RWPE1 (cell line): ENCODE results near the gene AKAP14.
"Not testable (repeated sequence)": the region's sequence is repeated elsewhere in the genome, so short reads cannot be mapped to it uniquely, and the experiment has no call there.

Experiments used
- CTCF ChIA-PET: fragments of 350-600 bp; sonication (Branson Sonifier 250); formaldehyde crosslinking; extraction: SDS; loops from one replicate; lab custom pipeline; 2021; lab: Yijun Ruan, JAX
- POLR2A ChIA-PET: fragments of 400-600 bp; formaldehyde crosslinking; extraction: SDS; loops from one replicate; lab custom pipeline; 2020; ENCODE audit warnings: antibody characterized with exemption; ENCODE audit not compliant: low non-redundant PET; lab: Yijun Ruan, JAX
- DNase-seq: peaks from one replicate; pipeline ENCODE4 v3.0.0; 2012; ENCODE audit warnings: low spot score
- H3K27ac ChIP-seq: fragments of 450-650 bp; 2 replicates; pipeline ENCODE4 v1.5.1; 2017
- TF ChIP-seq, protein P1 (sequence below): fragments of 450-650 bp; conservative IDR thresholded peaks from 2 replicates; pipeline ENCODE4 v1.5.1; 2017; ENCODE audit warnings: low read depth, mild to moderate bottlenecking

AKAP14 gene

DNA sequence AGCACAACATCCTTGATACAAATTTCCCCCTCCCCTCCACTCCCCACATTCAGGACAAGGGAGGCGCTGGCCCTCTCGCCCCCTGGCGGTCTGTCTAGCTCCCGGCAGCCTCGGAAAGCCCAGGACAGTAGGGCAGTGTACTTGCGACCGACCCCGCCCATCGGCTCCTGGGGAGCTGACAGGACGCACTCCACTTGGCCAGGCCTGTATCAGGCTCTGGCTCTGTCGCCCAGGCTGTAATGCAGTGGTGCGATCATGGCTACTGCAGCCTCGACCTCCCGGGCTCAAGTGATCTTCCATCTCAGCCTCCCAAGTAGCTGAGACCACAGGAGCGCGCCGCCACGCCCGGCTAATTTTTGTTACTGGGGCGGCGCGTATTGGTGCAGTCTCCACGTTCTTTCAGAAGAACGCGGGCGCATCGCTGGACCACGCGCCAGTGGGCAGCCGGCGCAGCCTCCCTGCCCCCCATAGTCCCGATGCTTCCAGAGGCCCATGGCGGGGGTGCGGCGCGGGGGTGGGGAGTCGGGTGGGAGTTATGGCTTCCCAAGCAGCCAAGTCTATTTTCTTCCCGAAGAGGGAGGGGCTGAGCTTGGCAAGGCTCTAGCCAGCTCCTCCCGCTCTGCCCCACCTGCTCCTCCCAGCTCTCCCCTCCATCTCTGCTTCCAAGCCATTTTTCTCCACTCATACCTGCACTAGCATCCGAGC is 7.8 kb upstream of the AKAP14 start:
- H3K27ac ChIP-seq = no peak overlapping the region
- peak; percentile 20 for DNase-seq
- TF ChIP-seq, protein P1, sequence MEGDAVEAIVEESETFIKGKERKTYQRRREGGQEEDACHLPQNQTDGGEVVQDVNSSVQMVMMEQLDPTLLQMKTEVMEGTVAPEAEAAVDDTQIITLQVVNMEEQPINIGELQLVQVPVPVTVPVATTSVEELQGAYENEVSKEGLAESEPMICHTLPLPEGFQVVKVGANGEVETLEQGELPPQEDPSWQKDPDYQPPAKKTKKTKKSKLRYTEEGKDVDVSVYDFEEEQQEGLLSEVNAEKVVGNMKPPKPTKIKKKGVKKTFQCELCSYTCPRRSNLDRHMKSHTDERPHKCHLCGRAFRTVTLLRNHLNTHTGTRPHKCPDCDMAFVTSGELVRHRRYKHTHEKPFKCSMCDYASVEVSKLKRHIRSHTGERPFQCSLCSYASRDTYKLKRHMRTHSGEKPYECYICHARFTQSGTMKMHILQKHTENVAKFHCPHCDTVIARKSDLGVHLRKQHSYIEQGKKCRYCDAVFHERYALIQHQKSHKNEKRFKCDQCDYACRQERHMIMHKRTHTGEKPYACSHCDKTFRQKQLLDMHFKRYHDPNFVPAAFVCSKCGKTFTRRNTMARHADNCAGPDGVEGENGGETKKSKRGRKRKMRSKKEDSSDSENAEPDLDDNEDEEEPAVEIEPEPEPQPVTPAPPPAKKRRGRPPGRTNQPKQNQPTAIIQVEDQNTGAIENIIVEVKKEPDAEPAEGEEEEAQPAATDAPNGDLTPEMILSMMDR = peak; percentile 26
- POLR2A ChIA-PET = no interaction called here
- CTCF ChIA-PET = interaction anchor here (1.1 kb wide), 1 partner anchor 96 kb away, joined by 4 read pairs; the partner anchor contains the start of gene RPL39

GRCh38 chrX:119890626-119891025 is 5.1 kb upstream of the AKAP14 start:
- POLR2A ChIA-PET, DNase-seq, H3K27ac ChIP-seq, CTCF ChIA-PET: not testable (repeated sequence)

GRCh38 chrX:119891961-119892692 is 3.6 kb upstream of the AKAP14 start:
- H3K27ac ChIP-seq, POLR2A ChIA-PET, CTCF ChIA-PET, DNase-seq: not testable (repeated sequence)

DNA sequence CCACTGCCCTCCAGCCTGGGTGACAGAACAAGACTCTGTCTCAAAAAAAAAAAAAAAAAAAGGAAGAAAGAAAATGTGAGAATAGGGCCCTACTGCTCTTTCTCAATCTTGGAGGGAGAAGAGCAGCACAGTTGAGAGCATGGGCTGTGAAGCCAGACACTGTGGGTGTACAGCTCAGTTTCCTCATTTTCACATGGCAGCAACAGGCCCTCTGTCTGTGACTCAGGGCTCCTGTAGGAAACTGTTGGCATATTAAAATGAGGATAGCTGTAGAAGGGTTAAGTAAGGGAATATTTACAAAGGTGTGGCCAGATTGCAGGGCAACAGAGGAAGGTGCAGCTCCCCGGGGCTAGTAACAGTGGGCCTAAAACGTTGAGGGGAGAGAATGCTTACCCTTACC is 3.4 kb downstream of the AKAP14 start:
- TF ChIP-seq, protein P1 = no peak
- ChIA-PET CTCF (no interaction called here), POLR2A (no interaction called here)
- H3K27ac ChIP-seq = no peak overlapping the region
- no peak for DNase-seq

GRCh38 chrX:119900976-119901375 is 5.3 kb downstream of the AKAP14 start:
- no peak overlapping the region for H3K27ac ChIP-seq
- ChIA-PET POLR2A (no interaction called here), CTCF (no interaction called here)
- TF ChIP-seq, protein P1 = no peak
- no peak for DNase-seq

- CTCF ChIA-PET = no interaction called here
- no peak for DNase-seq
- H3K27ac ChIP-seq = no peak overlapping the region
- POLR2A ChIA-PET = no interaction called here
- TF ChIP-seq, protein P1 = no peak
Measured at GRCh38 chrX:119916310-119916709, 20.6 kb downstream of the AKAP14 start.

DNA sequence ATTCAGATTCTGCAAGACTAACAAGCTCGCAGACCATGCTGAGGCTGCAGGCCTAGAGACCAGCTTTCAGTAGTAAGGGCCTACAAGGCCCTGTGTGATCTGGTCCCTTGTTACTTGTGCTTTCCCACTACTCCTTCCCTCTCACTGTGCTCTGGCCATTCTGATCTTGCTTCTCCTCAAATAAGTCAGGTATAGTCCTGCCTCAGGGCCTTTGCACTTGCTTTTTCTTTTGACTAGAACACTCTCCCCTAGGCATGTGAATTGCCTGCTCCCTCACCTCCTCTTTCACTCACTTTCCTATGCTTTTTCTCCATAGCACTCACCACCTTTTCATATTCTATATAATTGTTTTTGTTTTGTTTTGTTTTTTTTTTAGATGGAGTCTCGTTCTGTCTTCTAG is 22.2 kb downstream of the AKAP14 start:
- no peak for DNase-seq
- POLR2A ChIA-PET = no interaction called here
- CTCF ChIA-PET = no interaction called here

More for the DNA sequence above, 22.2 kb downstream of the AKAP14 start:
- TF ChIP-seq, protein P1 = no peak
- H3K27ac ChIP-seq = no peak overlapping the region
